Activated B cell treated with CpG ODN at 0.5 μM for 24 hours (primary cell): ENCODE measurements around the gene LGALS9B. TPM values are rescaled to one million over a fixed set of nuclear protein-coding genes. Genes with fewer than 3 reads are reported as not detected.
A peak's percentile ranks its signal among the peaks of the same experiment; 100 is the strongest.
"Not testable (repeated sequence)": the region's sequence is repeated elsewhere in the genome, so short reads cannot be mapped to it uniquely, and the experiment has no call there.

Experiments
- ATAC-seq: fragments of 200-7000 bp; cut with Tn5 transposase; one replicate; pipeline ENCODE4 v1.10.0; 2021; ENCODE audit warnings: low read depth, mild to moderate bottlenecking, moderate library complexity
- CTCF ChIA-PET: fragments of 350-600 bp; sonication (Branson Sonifier 250); formaldehyde crosslinking; loops from one replicate; lab custom pipeline; 2021; ENCODE audit warnings: antibody characterized with exemption; lab: Charles Lee
- POLR2A ChIA-PET: fragments of 350-600 bp; sonication (Branson Sonifier 250); formaldehyde crosslinking; loops from one replicate; lab custom pipeline; 2021; ENCODE audit warnings: antibody characterized with exemption; lab: Charles Lee
- DNase-seq: peaks from one replicate; pipeline ENCODE4 v3.0.0; 2022
- H3K27ac Mint-ChIP-seq: one replicate; pipeline ENCODE4 v1.8.0; 2020; ENCODE audit warnings: mixed read lengths
- H3K27me3 Mint-ChIP-seq: one replicate; pipeline ENCODE4 v1.8.0; 2021; ENCODE audit warnings: mixed read lengths
- H3K36me3 Mint-ChIP-seq: one replicate; pipeline ENCODE4 v1.8.0; 2021; ENCODE audit warnings: low read depth, mixed read lengths
- H3K4me1 Mint-ChIP-seq: one replicate; pipeline ENCODE4 v1.8.0; 2021; ENCODE audit warnings: mixed read lengths
- H3K4me3 Mint-ChIP-seq: one replicate; pipeline ENCODE4 v1.8.0; 2020; ENCODE audit warnings: mild to moderate bottlenecking, mixed read lengths
- H3K9me3 Mint-ChIP-seq: one replicate; pipeline ENCODE4 v1.8.0; 2020; ENCODE audit warnings: mixed read lengths
- intact Hi-C: fragments of 100-400 bp; cut with micrococcal nuclease; formaldehyde crosslinking; loops from one replicate; pipeline ENCODE4 v1.15.1; 2024
- total RNA-seq: library from RNA; stranded (reverse); gene quantifications from 2 replicates; pipeline ENCODE4 v1.2.3, GENCODE V29; 2022

LGALS9B gene
- total RNA-seq, 1 donor from 2014 or later = not detected

DNA sequence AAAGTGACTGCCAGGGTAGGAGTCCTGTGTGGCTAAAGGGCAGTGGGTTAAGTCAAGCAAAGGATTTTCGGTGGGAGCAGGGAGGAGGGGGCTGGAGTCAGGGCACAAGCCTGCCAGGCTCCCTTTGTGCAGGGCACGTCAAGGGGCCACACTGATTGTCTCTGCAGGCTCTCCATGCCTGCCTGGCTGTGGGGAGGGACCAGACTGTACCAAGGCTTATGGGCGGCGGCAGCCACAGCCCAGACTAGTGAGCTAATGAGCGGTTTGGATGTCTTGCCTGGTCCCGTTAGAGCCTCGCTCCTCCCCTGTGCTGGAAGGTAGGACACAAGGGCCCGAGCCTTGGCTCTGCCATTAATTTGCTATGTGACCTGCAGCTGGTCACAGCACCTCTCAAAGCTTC lies 25.6 kb upstream of the LGALS9B start:
- H3K9me3 Mint-ChIP-seq, CTCF ChIA-PET, DNase-seq, H3K27ac Mint-ChIP-seq, H3K4me1 Mint-ChIP-seq, H3K4me3 Mint-ChIP-seq, intact Hi-C loops, H3K27me3 Mint-ChIP-seq, POLR2A ChIA-PET, H3K36me3 Mint-ChIP-seq, ATAC-seq: not testable (repeated sequence)

DNA sequence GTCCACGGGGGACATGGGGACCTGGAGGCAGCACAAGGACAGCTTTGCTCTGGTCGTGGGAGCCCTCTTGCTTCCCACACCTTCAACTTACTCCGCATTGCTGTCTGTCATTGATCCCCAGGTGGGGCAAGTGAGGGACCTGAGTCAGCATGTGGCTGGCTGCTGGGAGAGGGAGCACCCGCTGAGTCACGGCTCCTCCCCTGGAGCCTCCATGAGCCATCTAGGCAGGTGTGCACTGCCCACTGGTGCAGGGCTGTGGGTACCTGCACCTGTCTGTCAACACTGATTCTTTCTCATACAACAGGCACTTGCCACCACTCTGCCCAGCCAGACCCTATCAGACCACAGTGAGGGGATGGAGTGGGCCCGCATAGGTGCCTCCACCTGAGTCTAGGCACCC lies 24.8 kb upstream of the LGALS9B start:
- POLR2A ChIA-PET, CTCF ChIA-PET, H3K27me3 Mint-ChIP-seq, H3K4me1 Mint-ChIP-seq, H3K27ac Mint-ChIP-seq, ATAC-seq, H3K36me3 Mint-ChIP-seq, H3K4me3 Mint-ChIP-seq, H3K9me3 Mint-ChIP-seq, DNase-seq, intact Hi-C loops: not testable (repeated sequence)

DNA sequence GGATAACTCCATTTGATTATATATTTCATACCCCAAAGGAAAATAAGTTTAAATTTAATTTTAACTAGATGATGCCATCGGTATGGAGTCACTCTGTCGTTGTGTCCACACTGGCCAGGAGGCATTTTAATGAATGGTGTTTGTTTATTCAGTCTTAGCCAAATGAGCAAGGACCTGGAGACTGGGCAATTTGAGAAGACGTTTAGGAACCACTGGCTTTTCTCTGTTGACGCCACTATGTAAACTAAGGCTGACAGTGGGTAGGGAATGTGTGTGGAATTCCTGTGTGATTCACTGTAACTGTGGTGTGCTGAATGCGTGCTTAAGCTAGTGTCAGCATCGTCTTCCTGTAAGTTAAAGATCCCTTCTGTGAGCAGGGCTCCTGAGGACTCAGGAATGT lies 17.6 kb upstream of the LGALS9B start:
- ATAC-seq, H3K27me3 Mint-ChIP-seq, CTCF ChIA-PET, POLR2A ChIA-PET, intact Hi-C loops, DNase-seq, H3K4me3 Mint-ChIP-seq, H3K4me1 Mint-ChIP-seq, H3K27ac Mint-ChIP-seq, H3K9me3 Mint-ChIP-seq, H3K36me3 Mint-ChIP-seq: not testable (repeated sequence)

DNA sequence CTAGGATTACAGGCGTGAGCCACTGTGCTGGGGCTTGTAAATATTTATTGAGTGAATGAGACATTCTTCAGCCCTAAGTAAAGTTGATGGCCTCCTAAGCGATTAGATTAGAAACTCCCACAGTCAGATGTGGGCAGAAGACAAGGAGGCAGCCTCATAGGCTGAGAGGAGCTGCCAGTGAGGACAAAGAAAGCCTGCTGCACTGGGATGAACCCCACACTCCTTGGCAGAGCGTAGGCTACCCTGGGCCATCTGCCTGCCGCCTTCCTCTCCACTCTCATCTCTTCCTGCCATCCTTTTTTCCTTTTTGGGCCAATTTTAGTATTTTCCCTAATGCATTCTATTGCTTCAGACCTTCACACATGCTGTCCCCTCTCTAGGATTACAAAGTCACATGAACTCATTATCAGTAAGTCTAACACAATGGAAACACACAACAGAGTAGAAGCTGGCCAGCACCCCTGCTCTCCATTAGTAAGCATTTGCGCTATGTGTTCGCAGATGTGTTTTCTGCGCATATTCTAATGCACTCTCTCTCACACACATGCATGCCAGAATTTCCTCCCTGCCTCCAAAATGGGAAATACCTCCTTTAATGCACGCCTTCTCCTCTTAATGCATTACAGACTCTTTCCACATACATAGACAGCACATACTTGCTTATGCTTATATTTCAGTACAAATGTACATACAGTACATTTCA lies 12.7 kb upstream of the LGALS9B start:
- CTCF ChIA-PET, H3K36me3 Mint-ChIP-seq, H3K27me3 Mint-ChIP-seq, H3K4me3 Mint-ChIP-seq, intact Hi-C loops, H3K9me3 Mint-ChIP-seq, POLR2A ChIA-PET, ATAC-seq, H3K27ac Mint-ChIP-seq, H3K4me1 Mint-ChIP-seq, DNase-seq: not testable (repeated sequence)

GRCh38 chr17:20477398-20478071 lies 10.2 kb upstream of the LGALS9B start:
- H3K36me3 Mint-ChIP-seq, H3K27ac Mint-ChIP-seq, CTCF ChIA-PET, H3K9me3 Mint-ChIP-seq, intact Hi-C loops, POLR2A ChIA-PET, DNase-seq, H3K4me3 Mint-ChIP-seq, ATAC-seq, H3K27me3 Mint-ChIP-seq, H3K4me1 Mint-ChIP-seq: not testable (repeated sequence)

GRCh38 chr17:20475137-20475831 lies 7.9 kb upstream of the LGALS9B start:
- H3K4me3 Mint-ChIP-seq, H3K9me3 Mint-ChIP-seq, H3K27me3 Mint-ChIP-seq, H3K27ac Mint-ChIP-seq, H3K4me1 Mint-ChIP-seq, POLR2A ChIA-PET, ATAC-seq, DNase-seq, CTCF ChIA-PET, intact Hi-C loops, H3K36me3 Mint-ChIP-seq: not testable (repeated sequence)

GRCh38 chr17:20474081-20474480 lies 6.7 kb upstream of the LGALS9B start:
- POLR2A ChIA-PET, H3K9me3 Mint-ChIP-seq, ATAC-seq, CTCF ChIA-PET, H3K27me3 Mint-ChIP-seq, intact Hi-C loops, H3K4me3 Mint-ChIP-seq, H3K4me1 Mint-ChIP-seq, H3K27ac Mint-ChIP-seq, DNase-seq, H3K36me3 Mint-ChIP-seq: not testable (repeated sequence)

DNA sequence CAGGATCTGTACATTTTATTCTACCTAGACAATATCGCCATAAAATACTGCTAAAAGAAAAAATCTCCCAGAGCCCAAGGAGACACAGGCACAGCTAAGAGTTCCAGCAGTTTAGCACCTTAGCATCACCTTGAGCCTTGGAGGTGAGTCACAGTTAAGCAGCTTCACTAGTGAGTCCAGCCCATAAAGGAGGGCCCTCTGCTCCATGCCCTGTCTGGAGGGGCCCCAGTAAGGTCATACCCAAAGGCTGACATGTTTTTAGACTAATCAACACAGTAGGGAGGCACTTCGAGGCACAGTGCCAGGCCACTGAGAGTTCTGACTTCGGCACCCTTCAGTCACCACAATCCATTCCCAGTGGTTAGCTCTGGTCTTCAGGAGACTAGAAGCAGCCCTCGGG lies 2.6 kb upstream of the LGALS9B start:
- H3K27me3 Mint-ChIP-seq, ATAC-seq, DNase-seq, intact Hi-C loops, H3K36me3 Mint-ChIP-seq, H3K4me1 Mint-ChIP-seq, CTCF ChIA-PET, H3K4me3 Mint-ChIP-seq, H3K9me3 Mint-ChIP-seq, H3K27ac Mint-ChIP-seq, POLR2A ChIA-PET: not testable (repeated sequence)

- H3K27ac Mint-ChIP-seq, H3K36me3 Mint-ChIP-seq, intact Hi-C loops, CTCF ChIA-PET, H3K27me3 Mint-ChIP-seq, POLR2A ChIA-PET, H3K4me3 Mint-ChIP-seq, H3K9me3 Mint-ChIP-seq, DNase-seq, ATAC-seq, H3K4me1 Mint-ChIP-seq: not testable (repeated sequence)
Observed at GRCh38 chr17:20469107-20469506, 1.8 kb upstream of the LGALS9B start.

DNA sequence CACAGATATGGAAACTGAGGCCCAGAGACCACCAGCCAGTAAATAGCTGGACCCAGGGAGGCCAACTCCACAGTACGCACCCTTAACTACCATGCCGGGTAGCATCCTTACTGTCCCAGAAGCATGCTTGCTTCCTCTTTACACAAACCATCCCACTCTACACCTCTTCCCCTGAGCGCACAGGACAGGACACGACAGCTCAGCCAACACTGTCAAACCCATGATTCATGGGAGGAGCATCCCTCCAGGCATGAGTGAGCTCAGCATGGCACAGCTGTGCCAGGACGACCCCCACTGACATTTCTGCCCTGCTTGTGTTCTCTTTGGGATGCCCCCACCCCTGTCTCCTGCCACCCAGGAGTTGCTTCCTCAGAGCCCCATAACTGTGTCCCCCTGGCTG lies 340 bp downstream of the LGALS9B start:
- intact Hi-C loops, CTCF ChIA-PET, H3K9me3 Mint-ChIP-seq, H3K27me3 Mint-ChIP-seq, H3K36me3 Mint-ChIP-seq, H3K4me3 Mint-ChIP-seq, H3K4me1 Mint-ChIP-seq, DNase-seq, H3K27ac Mint-ChIP-seq, POLR2A ChIA-PET: not testable (repeated sequence)
- ATAC-seq = peak; percentile 58

DNA sequence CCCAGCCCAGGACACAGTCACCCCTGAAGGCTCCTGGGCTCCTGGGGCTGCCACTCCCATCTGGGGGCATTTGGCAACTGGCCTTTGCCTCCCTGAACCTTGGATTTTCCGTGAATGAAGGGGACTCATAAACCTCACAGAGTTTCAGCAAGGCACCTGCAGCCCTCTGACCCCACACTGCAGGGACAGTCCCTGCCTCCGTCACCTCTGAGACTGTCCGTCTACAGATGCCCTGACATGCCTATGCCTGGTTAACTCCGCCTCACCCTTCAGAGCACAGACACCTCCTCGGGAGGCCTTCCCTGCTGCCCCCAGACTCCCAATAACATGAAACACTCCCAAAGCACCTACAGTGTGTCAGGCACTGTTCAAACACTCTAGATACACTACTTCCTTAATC lies 786 bp downstream of the LGALS9B start:
- H3K9me3 Mint-ChIP-seq, H3K4me1 Mint-ChIP-seq, intact Hi-C loops, H3K27ac Mint-ChIP-seq, H3K36me3 Mint-ChIP-seq, H3K27me3 Mint-ChIP-seq, ATAC-seq, POLR2A ChIA-PET, DNase-seq, CTCF ChIA-PET, H3K4me3 Mint-ChIP-seq: not testable (repeated sequence)

GRCh38 chr17:20465535-20465934 lies 1.8 kb downstream of the LGALS9B start:
- ATAC-seq, POLR2A ChIA-PET, DNase-seq, CTCF ChIA-PET, H3K4me1 Mint-ChIP-seq, intact Hi-C loops, H3K27me3 Mint-ChIP-seq, H3K9me3 Mint-ChIP-seq, H3K27ac Mint-ChIP-seq, H3K36me3 Mint-ChIP-seq, H3K4me3 Mint-ChIP-seq: not testable (repeated sequence)
